ENCODE results near the gene FBXW4.

Gene FBXW4

GRCh38 chr10:101579516-101579870, 115.5 kb downstream of the FBXW4 start:
- DNase-seq: no peak

GRCh38 chr10:101578803-101579515, 116.0 kb downstream of the FBXW4 start:
- no peak for DNase-seq

GRCh38 chr10:101578192-101578591, 116.8 kb downstream of the FBXW4 start:
- no peak for DNase-seq

DNA sequence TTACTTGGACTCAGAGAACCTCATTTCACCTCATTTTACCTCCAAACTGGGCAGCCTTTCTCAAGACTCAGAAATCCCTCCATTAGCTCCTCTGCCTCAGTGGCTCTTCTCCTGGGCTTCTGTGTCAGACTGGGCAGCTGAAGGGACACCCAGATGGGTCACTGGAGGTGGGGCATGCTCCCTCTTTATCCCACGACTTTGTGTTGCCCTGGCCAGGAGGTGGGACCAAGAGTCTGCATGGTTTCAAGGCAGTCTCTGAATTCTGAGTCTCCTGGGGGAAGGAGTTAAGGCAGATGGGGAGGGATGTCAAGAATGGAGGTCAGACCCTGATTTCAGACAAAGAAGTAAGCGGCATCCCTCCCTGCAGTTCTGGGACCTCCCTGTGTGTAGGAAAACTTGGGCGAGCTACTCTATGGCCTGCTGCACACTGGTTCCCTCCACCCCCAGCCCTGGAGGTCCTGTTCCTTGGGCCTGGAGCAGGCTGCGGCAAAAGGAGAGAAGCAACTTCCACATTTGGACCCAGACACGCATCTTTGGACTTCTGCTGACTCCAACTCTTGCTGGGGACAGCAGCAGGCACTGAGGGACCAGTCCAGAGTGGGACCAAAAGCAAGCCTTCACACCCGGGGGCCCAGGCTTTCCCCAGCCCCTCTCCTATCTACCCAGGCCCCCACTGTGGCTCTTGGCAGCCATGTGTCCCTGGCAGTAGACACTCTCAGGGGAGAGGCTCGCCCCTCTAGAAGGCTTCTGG, 117.7 kb downstream of the FBXW4 start:
- DNase-seq: no peak

GRCh38 chr10:101576211-101576863, 118.6 kb downstream of the FBXW4 start:
- DNase-seq: no peak

GRCh38 chr10:101575580-101576210, 119.3 kb downstream of the FBXW4 start:
- DNase-seq: no peak

DNA sequence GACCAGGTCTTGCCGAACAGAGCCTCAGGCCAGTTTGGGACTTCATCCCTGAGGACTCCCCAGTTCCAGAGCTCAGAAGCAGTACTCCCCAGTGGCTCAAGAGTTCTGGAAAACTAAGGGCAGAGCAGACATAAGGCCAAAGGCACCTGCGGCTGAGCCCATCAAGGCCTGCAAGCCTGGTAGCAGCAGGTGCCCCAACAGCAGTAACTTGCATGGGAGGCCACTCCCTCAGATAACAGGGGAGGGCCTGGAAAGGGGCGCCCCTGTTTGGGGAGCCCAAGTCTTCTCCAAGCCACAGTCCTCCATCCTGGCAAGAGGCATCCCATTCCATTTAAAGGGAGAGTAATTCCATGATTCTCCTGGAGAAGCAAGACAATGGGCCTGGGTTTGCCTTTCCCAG, 119.9 kb downstream of the FBXW4 start:
- no peak for DNase-seq

- DNase-seq: no peak
These were observed 120.9 kb downstream of the FBXW4 start for GRCh38 chr10:101573885-101574753.

GRCh38 chr10:101572785-101573184, 122.2 kb downstream of the FBXW4 start:
- DNase-seq: no peak

- no peak for DNase-seq
These were observed 122.8 kb downstream of the FBXW4 start for GRCh38 chr10:101572126-101572525.

DNA sequence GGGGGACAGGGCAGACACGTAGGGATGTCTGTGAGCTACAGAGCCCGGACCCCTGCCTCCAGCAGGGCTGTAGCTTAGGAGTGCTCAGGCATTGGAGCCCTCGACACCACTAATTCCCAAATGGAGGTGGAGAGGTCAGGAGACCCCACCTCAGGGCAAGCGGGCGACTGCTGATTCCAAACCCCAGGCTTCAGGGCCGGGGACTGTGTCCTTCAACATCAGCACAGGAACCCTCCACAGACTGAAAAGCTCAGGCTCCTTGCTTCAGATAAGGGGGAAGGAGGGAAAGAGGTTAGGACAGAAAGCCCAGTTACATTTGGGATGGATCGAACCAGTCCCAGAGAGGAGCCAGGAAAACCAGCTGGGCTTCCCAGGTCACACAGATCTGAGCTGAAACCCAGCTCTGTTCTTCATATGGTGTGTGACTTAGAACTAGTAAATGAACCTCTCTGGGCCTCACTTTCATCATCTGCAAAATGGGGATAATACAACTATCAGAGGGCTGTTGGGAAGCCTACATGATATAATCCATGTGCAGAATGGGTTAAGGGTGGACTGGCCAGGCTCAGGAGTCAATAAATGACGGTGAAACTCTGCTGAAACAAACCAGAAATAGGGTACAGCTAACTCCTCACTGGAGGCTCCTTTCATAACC, 123.6 kb downstream of the FBXW4 start:
- no peak for DNase-seq

GRCh38 chr10:101570428-101571270, 124.3 kb downstream of the FBXW4 start:
- no peak for DNase-seq

DNA sequence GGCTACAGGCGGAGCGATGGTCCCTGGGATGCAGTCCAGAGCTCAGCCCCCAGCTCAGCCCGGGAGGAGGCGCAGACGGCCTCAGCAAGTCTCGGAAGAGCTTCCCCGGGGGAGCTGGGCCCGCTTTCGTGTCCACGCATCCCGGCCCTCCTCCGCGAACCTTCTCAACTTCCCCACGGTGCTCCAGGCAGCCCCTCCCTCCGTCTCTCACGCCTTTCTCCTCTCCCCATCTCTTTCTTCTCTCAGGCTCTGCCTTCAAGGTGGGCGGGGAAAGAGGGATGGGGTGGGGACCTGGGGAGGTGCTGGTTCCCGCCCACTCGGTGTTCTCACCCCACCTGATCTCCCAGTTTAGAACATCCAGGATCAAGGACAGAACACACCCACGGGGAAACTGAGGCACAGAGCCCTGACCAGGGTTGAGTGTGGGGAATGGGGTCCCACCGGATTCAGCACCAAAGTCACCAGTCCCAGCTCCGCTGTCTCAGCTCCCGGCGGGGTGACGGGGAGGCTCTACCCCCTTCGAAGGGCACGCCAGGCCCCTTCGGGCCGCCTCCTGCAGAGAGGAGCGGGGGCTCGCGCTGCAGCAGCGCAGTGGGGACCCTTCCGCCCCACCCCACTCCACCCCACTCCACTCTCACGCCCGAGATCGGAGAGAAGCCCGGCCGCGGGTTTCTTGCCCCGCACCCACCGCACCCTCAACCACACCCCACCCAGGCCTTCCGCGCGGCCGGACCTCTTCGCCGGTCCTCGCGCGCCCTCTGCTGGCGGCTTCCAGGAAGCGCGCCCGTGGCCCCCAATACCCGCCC, 125.1 kb downstream of the FBXW4 start:
- DNase-seq: peak; percentile 82

DNA sequence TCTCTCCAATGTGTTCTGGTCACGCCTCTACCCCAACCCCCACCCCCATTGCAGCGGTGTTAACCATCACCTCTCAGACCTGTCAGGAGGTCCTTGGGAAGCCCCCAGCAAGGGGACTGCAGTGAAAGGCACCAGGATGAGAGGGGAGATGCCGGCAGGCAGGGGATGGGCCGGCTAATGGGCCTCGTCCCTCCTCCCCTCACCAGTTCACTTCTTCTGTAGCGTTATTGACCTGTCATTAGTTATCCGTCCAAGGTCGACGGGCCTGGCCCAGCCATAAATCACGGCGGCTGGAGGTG, 125.7 kb downstream of the FBXW4 start:
- no peak for DNase-seq

- DNase-seq: no peak
These were observed 126.8 kb downstream of the FBXW4 start for GRCh38 chr10:101568054-101568745.

- no peak for DNase-seq
These were observed 127.6 kb downstream of the FBXW4 start for GRCh38 chr10:101567165-101568006.

DNA sequence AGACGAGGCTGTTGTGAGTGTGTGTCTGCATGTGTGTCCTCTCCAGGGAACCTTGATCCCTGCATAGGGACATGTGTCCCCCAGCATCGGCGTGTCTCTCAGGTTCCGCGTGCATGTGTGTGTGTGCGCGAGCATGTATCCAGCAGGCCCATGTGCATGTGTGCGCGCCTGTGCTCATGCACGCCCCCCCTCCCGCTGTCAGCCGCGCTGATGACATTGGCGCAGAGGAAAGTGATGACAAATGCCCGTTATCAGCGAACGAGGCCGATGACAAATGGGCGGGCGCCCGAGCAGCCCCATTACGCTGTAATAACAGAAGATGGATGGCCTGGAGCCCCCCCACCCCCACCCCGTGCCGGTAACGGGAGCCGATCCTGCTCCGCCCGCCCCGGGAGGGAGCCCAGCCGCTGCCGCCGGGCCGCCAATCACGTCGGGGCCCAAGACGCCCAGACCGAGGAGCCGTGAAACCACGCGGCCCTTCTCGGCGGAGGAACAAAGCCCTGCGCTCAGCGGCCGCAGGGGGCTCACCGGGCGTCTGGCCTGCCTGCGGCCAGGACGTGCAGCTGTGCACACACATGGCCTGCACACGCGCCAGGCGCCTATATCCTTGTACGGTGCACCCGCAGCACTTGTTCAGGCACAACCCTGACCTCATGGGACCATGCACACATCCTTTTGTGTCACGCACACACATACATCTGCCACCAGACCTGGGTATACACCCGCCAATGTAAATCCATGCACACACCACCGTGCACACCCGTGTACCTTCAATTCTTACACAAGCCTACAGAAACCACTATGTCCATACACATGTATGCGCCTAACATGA, 128.4 kb downstream of the FBXW4 start:
- DNase-seq: no peak

DNA sequence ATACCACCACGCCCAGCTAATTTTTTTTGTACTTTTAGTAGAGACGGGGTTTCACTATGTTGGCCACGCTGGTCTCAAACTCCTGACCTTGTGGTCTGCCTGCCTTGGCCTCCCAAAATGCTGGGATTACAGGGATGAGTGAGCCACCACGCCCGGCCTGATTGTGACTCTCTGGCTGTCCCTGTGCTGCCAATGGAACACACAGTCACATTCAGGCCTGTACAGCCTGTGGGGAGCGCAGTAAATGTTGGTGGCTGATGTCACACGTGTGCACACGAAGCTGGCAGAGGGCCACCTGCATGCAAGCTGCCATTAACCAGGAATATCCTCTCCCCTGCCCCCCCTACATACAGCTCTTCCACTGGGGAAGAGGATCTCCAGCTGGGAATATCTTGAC, 129.0 kb downstream of the FBXW4 start:
- no peak for DNase-seq
